Adrenal gland (tissue), 12 donors: ENCODE measurements around the gene FBLN1. TPM values are rescaled to one million over a fixed set of nuclear protein-coding genes. Genes with fewer than 3 reads are reported as not detected.

Experiments used
- DNase-seq, 7 donors: peaks; one replicate each; pipeline ENCODE4 v3.0.0-alpha.2; 2019 to 2020
- H3K27ac ChIP-seq, 5 donors: fragments of 200-600 bp; sonication (generic) in 4 of 5; 1 replicate in 3 of 5; 2 replicates in 2 of 5; pipeline versions ENCODE4 v1.5.1 to v1.8.0; 2016 to 2020; ENCODE audit warnings: mild to moderate bottlenecking in 1 of 5
- H3K27me3 ChIP-seq: fragments of 200-600 bp; 2 replicates; pipeline ENCODE4 v1.8.0; 2021
- H3K36me3 ChIP-seq, 2 donors: fragments of 200-600 bp; replicated peaks in 1 of 2; 1 replicate in 1 of 2; 2 replicates in 1 of 2; pipeline versions ENCODE4 v1.5.1 to v1.8.0; 2018 to 2022
- H3K4me1 ChIP-seq, 2 donors: fragments of 200-600 bp; replicated peaks in 1 of 2; 1 replicate in 1 of 2; 2 replicates in 1 of 2; pipeline versions ENCODE4 v1.5.1 to v1.8.0; 2018 to 2021
- H3K4me3 ChIP-seq, 4 donors: fragments of 200-600 bp; sonication (generic) in 3 of 4; one replicate each; pipeline ENCODE4 v1.5.1; 2016 to 2018
- H3K9me3 ChIP-seq, 3 donors: fragments of 200-600 bp; sonication (generic) in 1 of 3; replicated peaks in 1 of 3; 1 replicate in 2 of 3; 2 replicates in 1 of 3; pipeline versions ENCODE4 v1.5.1 to v1.8.0; 2016 to 2021
- CTCF ChIP-seq, 6 experiments: fragments of 450-650 bp in 4 of 6; fragments of 200-600 bp in 2 of 6; sonication (generic) in 1 of 6; IDR thresholded peaks; 1 replicate in 5 of 6; 2 replicates in 1 of 6; pipeline versions ENCODE4 v1.5.1 to v1.8.0; 2016 to 2021; ENCODE audit warnings: antibody characterized with exemption in 6 of 6, mild to moderate bottlenecking in 2 of 6, moderate library complexity in 1 of 6
- POLR2A ChIP-seq, 2 donors: fragments of 450-650 bp; IDR thresholded peaks; one replicate each; pipeline ENCODE4 v1.6.1; 2017; ENCODE audit warnings: antibody characterized with exemption in 2 of 2, mild to moderate bottlenecking in 2 of 2, moderate library complexity in 1 of 2
- WGBS, 4 donors: extraction: QIAGEN DNeasy Blood & Tissue Kit in 2 of 4; methylation state at CpG; one replicate each; pipeline versions ENCODE4 v1.1.5 to v1.1.7; 2013 to 2017; 5-methylcytosine and 5-hydroxymethylcytosine counted together
- intact Hi-C, 2 donors: fragments of 100-400 bp; cut with DNase I; formaldehyde crosslinking; loops; one replicate each; pipeline versions ENCODE4 v1.14.1 to v1.15.0; 2022 to 2023
- polyA plus RNA-seq, 3 donors: library from polyadenylated mRNA; stranded (reverse); fragments of 200-250 nt in 2 of 3; fragments of 350-450 nt in 1 of 3; fragmentation: Illumina TruSeq in 1 of 3; extraction: RNeasy Lipid Tissue Mini Kit (QIAGEN cat#74804) in 1 of 3; gene quantifications; one replicate each; pipeline ENCODE4 v1.2.3, GENCODE V29; 2013 to 2014
- total RNA-seq, 9 donors: library from RNA; depleted of rRNA in 4 of 9; stranded (reverse); fragments of >200 nt in 4 of 9; fragments of 120-200 nt in 1 of 9; fragmentation: NEBNext Ultra II Directional in 1 of 9; extraction: Animal tissue kit (Norgen Biotek cat#: 25700) in 1 of 9; gene quantifications; one replicate each; pipeline versions ENCODE4 v1.1.0 to v1.2.4, GENCODE V29; 2013 to 2023
- donor health status: healthy with polysubstance abuse.
- donor health status: Bipolar disorder and iron deficiency.
- donor health status: DM: yes; HTN: yes; CAD: no.
- donor health status: DM: no; HTN: no; CAD: no.
- donor health status: DM: no; HTN: no; CAD: no.
- donor health status: DM: yes; HTN: yes; CAD: no.

The FBLN1 gene
- total and polyA plus RNA-seq, 12 donors = 13.0 to 387 (median 148) TPM

GRCh38 chr22:45551310-45552016 lies 48.8 kb downstream of the FBLN1 start:
- TF ChIP-seq CTCF (IDR thresholded peaks at IDR 0.05) (no peak), POLR2A (IDR thresholded peaks at IDR 0.05) (no peak)
- WGBS, 4 donors = 31 to 43% (median 39%) methylated on average over 11 to 18 of the region's 18 CpGs
- Histone ChIP-seq H3K27ac (peak overlapping the region in 3 of 5 donors; percentile 22 to 87 (median 76)), H3K36me3 (no peaks in the 10 kb centered on the region), H3K4me1 (peaks cover 6 to 35% of the 10 kb centered on the region in 2 donors), H3K9me3 (no peaks in the 10 kb centered on the region), H3K4me3 (no peak overlapping the region), H3K27me3 (no peaks in the 10 kb centered on the region)
- intact Hi-C loops = loop anchor here (5.0 kb wide), 3 partner anchors 104 to 279 kb away; no protein-coding TSS in a partner anchor
- peak; percentile 46 to 88 (median 81) for DNase-seq

GRCh38 chr22:45552017-45552411 lies 49.3 kb downstream of the FBLN1 start:
- DNase-seq = no peak
- TF ChIP-seq POLR2A (IDR thresholded peaks at IDR 0.05) (no peak), CTCF (IDR thresholded peaks at IDR 0.05) (no peak)
- WGBS, 4 donors = 74 to 88% (median 79%) methylated on average over 11 to 12 of the region's 12 CpGs
- no peaks in the 10 kb centered on the region for H3K36me3 ChIP-seq
- no peaks in the 10 kb centered on the region for H3K27me3 ChIP-seq
- intact Hi-C loops = loop anchor here (5.0 kb wide), 3 partner anchors 105 to 280 kb away; no protein-coding TSS in a partner anchor
- peak overlapping the region in 3 of 5 donors; percentile 22 to 87 (median 76) for H3K27ac ChIP-seq
- peaks cover 6 to 35% of the 10 kb centered on the region in 2 donors for H3K4me1 ChIP-seq
- no peaks in the 10 kb centered on the region for H3K9me3 ChIP-seq
- H3K4me3 ChIP-seq = no peak overlapping the region

GRCh38 chr22:45552580-45553350 lies 50.1 kb downstream of the FBLN1 start:
- Histone ChIP-seq H3K27me3 (no peaks in the 10 kb centered on the region), H3K27ac (peak overlapping the region in 3 of 5 donors; percentile 65 to 87 (median 76)), H3K4me3 (no peak overlapping the region), H3K4me1 (peaks cover 6 to 35% of the 10 kb centered on the region in 2 donors), H3K9me3 (no peaks in the 10 kb centered on the region), H3K36me3 (no peaks in the 10 kb centered on the region)
- intact Hi-C loops = loop anchor here (5.0 kb wide), 3 partner anchors 105 to 280 kb away; no protein-coding TSS in a partner anchor
- WGBS, 4 donors = 52 to 69% (median 58%) methylated on average over 21 to 30 of the region's 30 CpGs
- TF ChIP-seq POLR2A (IDR thresholded peaks at IDR 0.05) = no peak
- no peak for TF ChIP-seq CTCF (IDR thresholded peaks at IDR 0.05)
- peak; percentile 40 to 78 (median 67) for DNase-seq
